Trophoblast cell (in vitro differentiated cells and primary cell): ENCODE data around the gene OLIG1.

Experiments
- DNase-seq, 2 donors: peaks; one replicate each; pipeline ENCODE4 v3.0.0-alpha.2; 2016
- H2AFZ ChIP-seq: 2 replicates; pipeline ENCODE4 v1.6.1; 2013; ENCODE audit warnings: low read length, moderate library complexity, mild to moderate bottlenecking; ENCODE audit not compliant: insufficient read depth, poor library complexity
- H2AK5ac ChIP-seq: 2 replicates; pipeline ENCODE4 v1.6.1; 2013; ENCODE audit warnings: mild to moderate bottlenecking, low read length
- H2BK120ac ChIP-seq: 2 replicates; pipeline ENCODE4 v1.6.1; 2013; ENCODE audit warnings: low read length, mild to moderate bottlenecking, moderate library complexity; ENCODE audit not compliant: insufficient read depth, poor library complexity
- H2BK12ac ChIP-seq: 2 replicates; pipeline ENCODE4 v1.6.1; 2013; ENCODE audit warnings: mild to moderate bottlenecking, low read length, moderate library complexity
- H2BK5ac ChIP-seq: 2 replicates; pipeline ENCODE4 v1.6.1; 2013; ENCODE audit warnings: low read length, low read depth, moderate library complexity, mild to moderate bottlenecking; ENCODE audit not compliant: poor library complexity
- H3K14ac ChIP-seq: 2 replicates; pipeline ENCODE4 v1.6.1; 2013; ENCODE audit warnings: mild to moderate bottlenecking, low read length
- H3K18ac ChIP-seq: 2 replicates; pipeline ENCODE4 v1.6.1; 2013; ENCODE audit warnings: mild to moderate bottlenecking, low read length
- H3K23ac ChIP-seq: 2 replicates; pipeline ENCODE4 v1.6.1; 2013; ENCODE audit warnings: low read length
- H3K27ac ChIP-seq: 2 replicates; pipeline ENCODE4 v1.5.1; 2013; ENCODE audit warnings: low read depth, mild to moderate bottlenecking, inconsistent platforms, low read length, moderate library complexity
- H3K27me3 ChIP-seq: 2 replicates; pipeline ENCODE4 v1.6.1; 2013; ENCODE audit warnings: inconsistent platforms, mild to moderate bottlenecking, low read length, moderate library complexity; ENCODE audit not compliant: insufficient read depth
- H3K36me3 ChIP-seq, 2 experiments: 1 replicate in 1 of 2; 2 replicates in 1 of 2; pipeline ENCODE4 v1.6.1; 2013; ENCODE audit warnings: low read length in 2 of 2, mild to moderate bottlenecking in 2 of 2, moderate library complexity in 1 of 2; ENCODE audit not compliant: insufficient read depth in 2 of 2, control insufficient read depth in 1 of 2
- H3K4ac ChIP-seq: 2 replicates; pipeline ENCODE4 v1.6.1; 2013; ENCODE audit warnings: low read depth, mild to moderate bottlenecking, low read length, moderate library complexity
- H3K4me1 ChIP-seq, 2 experiments: 1 replicate in 1 of 2; 2 replicates in 1 of 2; pipeline ENCODE4 v1.6.1; 2013; ENCODE audit warnings: low read length in 2 of 2, mild to moderate bottlenecking in 2 of 2, moderate library complexity in 1 of 2; ENCODE audit not compliant: insufficient read depth in 2 of 2, control insufficient read depth in 1 of 2
- H3K4me2 ChIP-seq: 2 replicates; pipeline ENCODE4 v1.6.1; 2013; ENCODE audit warnings: inconsistent platforms, mild to moderate bottlenecking, low read length, moderate library complexity
- H3K4me3 ChIP-seq: 2 replicates; pipeline ENCODE4 v1.5.1; 2013; ENCODE audit warnings: mild to moderate bottlenecking, low read depth, low read length, inconsistent platforms
- H3K79me1 ChIP-seq: one replicate; pipeline ENCODE4 v1.6.1; 2013; ENCODE audit warnings: low read length
- H3K79me2 ChIP-seq: 2 replicates; pipeline ENCODE4 v1.6.1; 2013; ENCODE audit warnings: low read length, mild to moderate bottlenecking; ENCODE audit not compliant: control insufficient read depth, insufficient read depth, poor library complexity
- H3K9ac ChIP-seq: 2 replicates; pipeline ENCODE4 v1.6.1; 2013; ENCODE audit warnings: mild to moderate bottlenecking, low read length
- H3K9me3 ChIP-seq: 2 replicates; pipeline ENCODE4 v1.6.1; 2013; ENCODE audit warnings: low read depth, mild to moderate bottlenecking, control low read depth, inconsistent platforms, low read length; ENCODE audit not compliant: insufficient read depth
- H4K12ac ChIP-seq: 2 replicates; pipeline ENCODE4 v1.6.1; 2013; ENCODE audit warnings: low read depth, mild to moderate bottlenecking, low read length, moderate library complexity
- H4K8ac ChIP-seq: 2 replicates; pipeline ENCODE4 v1.6.1; 2013; ENCODE audit warnings: low read depth, mild to moderate bottlenecking, low read length, moderate library complexity
- H4K91ac ChIP-seq: one replicate; pipeline ENCODE4 v1.6.1; 2013; ENCODE audit warnings: low read depth, mild to moderate bottlenecking, low read length, moderate library complexity
- WGBS: extraction: QIAGEN DNeasy Blood & Tissue Kit; methylation state at CpG from one replicate; pipeline ENCODE4 v1.1.7; 2013; ENCODE audit warnings: missing lambda C conversion rate; ENCODE audit not compliant: insufficient read length, insufficient coverage; ENCODE audit errors: extremely low coverage; 5-methylcytosine and 5-hydroxymethylcytosine counted together

Gene OLIG1

DNA sequence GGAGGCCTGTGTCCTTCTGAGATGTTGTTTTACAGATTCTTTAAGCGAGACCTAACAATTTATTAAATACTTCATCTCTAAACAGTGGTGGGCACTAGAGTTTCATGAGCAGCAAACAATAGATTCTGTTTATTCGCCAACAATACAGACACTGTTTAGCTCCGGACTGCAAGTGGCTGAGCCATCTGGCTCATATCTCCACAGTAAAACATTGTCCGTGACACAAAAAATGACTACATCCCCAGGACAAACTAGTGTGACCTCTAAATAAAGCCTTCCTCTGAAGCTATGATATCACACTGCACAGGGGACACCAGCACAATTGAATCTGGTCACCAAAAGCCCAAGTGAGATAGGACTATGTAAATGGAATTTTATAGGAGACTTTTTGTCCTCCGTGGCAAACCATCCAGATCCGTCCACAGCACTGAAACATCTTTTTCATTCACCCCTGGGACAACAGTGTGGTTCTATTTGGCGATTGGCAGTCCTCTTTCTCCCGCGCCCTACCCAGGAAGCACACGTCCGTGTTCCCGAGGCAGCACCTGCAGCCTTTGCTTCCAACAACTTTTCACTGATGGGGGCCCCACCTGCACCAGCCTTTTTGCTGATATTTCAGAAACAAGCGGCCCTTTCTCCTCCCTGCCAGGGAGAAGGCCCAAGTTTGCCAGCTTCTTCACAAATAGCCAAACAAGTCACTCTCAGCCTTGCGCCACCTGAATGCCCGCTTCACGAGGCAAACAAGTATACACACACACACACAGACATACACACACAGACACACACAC, 47.4 kb downstream of the OLIG1 start:
- H2AFZ ChIP-seq, result no peak overlapping the region
- no CpG with 5 or more reads among the region's 16 CpGs for WGBS
- no peak overlapping the region for H2BK120ac ChIP-seq
- H3K9ac ChIP-seq, result no peak overlapping the region
- DNase-seq, result no peak
- H2BK5ac ChIP-seq, result no peak overlapping the region
- H3K4me1 ChIP-seq, result no peaks in the 10 kb centered on the region
- H3K14ac ChIP-seq, result no peak overlapping the region
- no peak overlapping the region for H3K4me3 ChIP-seq
- H4K91ac ChIP-seq, result no peak overlapping the region
- H3K36me3 ChIP-seq, result no peaks in the 10 kb centered on the region
- H3K9me3 ChIP-seq, result no peaks in the 10 kb centered on the region
- H3K79me2 ChIP-seq, result no peaks in the 10 kb centered on the region
- no peak overlapping the region for H2AK5ac ChIP-seq
- no peak overlapping the region for H3K18ac ChIP-seq
- no peak overlapping the region for H4K8ac ChIP-seq
- H4K12ac ChIP-seq, result no peak overlapping the region
- H3K23ac ChIP-seq, result no peak overlapping the region
- H3K27me3 ChIP-seq, result no peaks in the 10 kb centered on the region
- no peak overlapping the region for H3K4me2 ChIP-seq
- H3K79me1 ChIP-seq, result no peaks in the 10 kb centered on the region
- no peak overlapping the region for H3K27ac ChIP-seq
- no peak overlapping the region for H3K4ac ChIP-seq
- H2BK12ac ChIP-seq, result no peak overlapping the region
